Activated CD8-positive, alpha-beta memory T cell treated with anti-CD3 and anti-CD28 coated beads for 36 hours (primary cell): Measurements from ENCODE around the gene SELP. TPM values are rescaled to one million over a fixed set of nuclear protein-coding genes. Genes with fewer than 3 reads are reported as not detected.

ENCODE experiments used
- CTCF ChIA-PET: fragments of 350-600 bp; sonication (Branson Sonifier 250); formaldehyde crosslinking; loops from one replicate; lab custom pipeline; 2021; ENCODE audit warnings: antibody characterized with exemption; lab: Charles Lee
- POLR2A ChIA-PET: fragments of 350-600 bp; sonication (Branson Sonifier 250); formaldehyde crosslinking; loops from one replicate; lab custom pipeline; 2021; ENCODE audit warnings: antibody characterized with exemption; lab: Charles Lee
- total RNA-seq, 2 experiments: library from RNA; stranded (reverse); gene quantifications; one replicate each; pipeline ENCODE4 v1.2.3, GENCODE V29; 2021

Gene SELP
- total RNA-seq, 2 experiments from 2014 or later: 0.08 to 0.15 TPM

- POLR2A ChIA-PET: interaction anchor here (0.6 to 1.5 kb wide), 3 partner anchors 10 to 115 kb away, joined by 3 to 7 read pairs (median 3); no protein-coding TSS in a partner anchor
- CTCF ChIA-PET: interaction anchor here (0.9 to 2.2 kb wide), 6 partner anchors 8 to 224 kb away, joined by 3 to 8 read pairs (median 6); no protein-coding TSS in a partner anchor
Observed at GRCh38 chr1:169586067-169586394, 43.9 kb downstream of the SELP start.

- ChIA-PET CTCF (interaction anchor here (1.5 to 2.2 kb wide), 2 partner anchors 9 to 224 kb away, joined by 3 to 7 read pairs; no protein-coding TSS in a partner anchor), POLR2A (no interaction called here)
Observed at GRCh38 chr1:169585181-169585580, 44.7 kb downstream of the SELP start.

GRCh38 chr1:169584483-169585144, 45.3 kb downstream of the SELP start:
- ChIA-PET POLR2A (no interaction called here), CTCF (interaction anchor here (1.5 kb wide), 2 partner anchors 8 to 127 kb away, joined by 3 to 4 read pairs; no protein-coding TSS in a partner anchor)

DNA sequence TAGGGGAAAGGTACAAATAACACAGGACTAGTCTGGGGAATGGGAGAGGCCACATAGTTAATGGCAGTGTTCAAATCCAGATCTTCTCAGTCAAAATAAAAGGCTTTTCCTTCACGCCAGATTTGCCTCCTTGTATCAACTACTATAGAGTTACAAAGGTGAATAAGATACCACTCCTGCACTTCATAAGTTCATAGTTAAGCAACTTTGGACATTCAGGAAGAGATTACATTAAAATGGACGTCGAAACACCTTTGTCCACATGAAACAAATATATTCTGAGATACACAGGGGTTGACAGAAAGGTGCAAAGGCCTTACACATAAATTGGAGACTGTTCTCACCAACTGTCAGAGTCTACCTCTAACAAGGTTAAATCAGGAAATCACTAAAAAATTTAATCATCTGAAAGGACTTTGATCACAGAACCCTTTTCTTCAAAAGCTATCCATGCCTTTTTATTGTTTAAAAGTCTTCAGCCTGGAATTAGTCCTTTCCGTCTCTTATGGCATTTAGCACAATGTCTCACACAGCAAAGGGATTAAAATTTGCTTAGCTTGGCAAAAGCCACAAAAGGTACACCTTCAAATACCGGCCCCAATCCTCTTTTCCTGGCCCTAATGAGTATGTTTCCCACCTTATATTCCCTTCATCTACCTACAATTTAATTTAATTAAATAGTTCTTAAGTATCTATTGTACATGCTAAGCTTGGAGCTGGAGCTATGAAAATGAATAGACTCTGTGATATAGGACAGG, 51.8 kb downstream of the SELP start:
- CTCF ChIA-PET: interaction anchor here (0.9 to 1.0 kb wide), 2 partner anchors 8 to 27 kb away, joined by 3 read pairs; partner anchors contain the start of gene F5

GRCh38 chr1:169576935-169577331, 53.0 kb downstream of the SELP start:
- ChIA-PET CTCF (no interaction called here), POLR2A (no interaction called here)

More for the DNA sequence above, 51.8 kb downstream of the SELP start:
- POLR2A ChIA-PET: no interaction called here

GRCh38 chr1:169576241-169576934, 53.5 kb downstream of the SELP start:
- ChIA-PET CTCF (interaction anchor here (1.0 kb wide), 1 partner anchor 9 kb away, joined by 3 read pairs; the partner anchor contains the start of gene F5), POLR2A (interaction anchor here (0.6 kb wide), 1 partner anchor 10 kb away, joined by 3 read pairs; the partner anchor contains the start of gene F5)

DNA sequence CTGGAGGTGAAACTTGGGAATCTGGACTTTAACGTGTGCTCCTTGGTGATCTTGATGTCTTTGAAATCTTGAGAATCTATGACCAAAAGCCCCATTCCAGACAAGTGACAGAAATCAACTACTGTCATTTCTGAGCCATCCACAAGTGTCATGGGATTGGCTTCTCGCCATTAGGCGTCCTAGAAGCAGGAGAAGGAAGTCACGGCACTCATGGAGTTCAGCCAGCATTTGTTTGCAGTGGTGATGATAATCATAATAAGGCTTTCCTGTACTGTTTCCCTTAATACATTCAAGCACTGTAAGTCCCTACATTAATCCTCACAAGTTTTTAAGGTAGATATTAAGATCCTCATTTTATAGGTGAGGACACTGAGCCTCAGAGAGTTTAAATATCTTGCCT, 55.6 kb downstream of the SELP start:
- POLR2A ChIA-PET: no interaction called here
- CTCF ChIA-PET: no interaction called here

- CTCF ChIA-PET: no interaction called here
Observed at GRCh38 chr1:169572187-169572586, 57.7 kb downstream of the SELP start.

GRCh38 chr1:169571450-169571849, 58.5 kb downstream of the SELP start:
- POLR2A ChIA-PET: no interaction called here
- CTCF ChIA-PET: no interaction called here

More at GRCh38 chr1:169572187-169572586, 57.7 kb downstream of the SELP start:
- POLR2A ChIA-PET: no interaction called here

DNA sequence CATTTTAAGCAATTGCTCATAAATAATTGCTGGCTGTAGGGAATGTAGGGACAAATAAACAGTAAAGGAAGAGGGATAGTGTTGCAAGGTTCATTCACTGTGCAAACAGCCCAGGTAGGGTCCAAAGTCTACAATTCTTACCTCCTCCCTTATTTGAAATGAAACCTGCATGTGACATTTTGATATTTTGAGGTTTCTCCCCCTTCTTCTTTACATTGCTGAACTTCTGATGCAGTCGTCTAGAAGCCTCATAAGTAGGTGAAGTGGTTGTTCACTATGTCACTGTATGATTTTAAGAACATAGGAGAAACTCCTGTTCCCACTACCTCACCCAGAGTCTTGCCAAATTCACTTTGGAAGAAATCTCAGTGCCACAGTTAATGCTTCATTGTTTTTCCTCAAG, 59.8 kb downstream of the SELP start:
- ChIA-PET POLR2A (no interaction called here), CTCF (no interaction called here)

DNA sequence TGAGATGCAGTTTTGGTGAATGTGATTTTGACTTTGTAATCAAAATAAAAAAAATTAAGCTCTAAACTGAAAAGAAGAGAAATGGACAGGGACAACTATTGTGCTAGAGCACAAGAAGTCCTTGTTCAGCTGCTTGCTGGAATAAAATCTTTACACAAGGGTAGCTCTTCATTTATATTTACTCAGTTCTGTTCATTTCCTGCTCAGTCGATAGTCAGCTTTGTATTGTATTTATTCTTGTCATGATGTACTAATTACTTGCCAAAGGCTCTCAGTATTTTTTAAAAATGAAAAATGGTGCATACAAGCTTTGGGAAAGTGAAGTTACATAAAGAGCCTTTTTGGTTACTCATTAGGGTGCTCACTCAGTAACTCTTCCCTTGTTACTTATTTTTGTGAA, 61.4 kb downstream of the SELP start:
- ChIA-PET CTCF (interaction anchor here (0.7 kb wide), 1 partner anchor 9 kb away, joined by 3 read pairs; no protein-coding TSS in a partner anchor), POLR2A (no interaction called here)

- ChIA-PET CTCF (interaction anchor here (0.7 kb wide), 1 partner anchor 343 kb away, joined by 4 read pairs; no protein-coding TSS in a partner anchor), POLR2A (no interaction called here)
Observed at GRCh38 chr1:169565335-169566271, 64.3 kb downstream of the SELP start.

- ChIA-PET CTCF (no interaction called here), POLR2A (no interaction called here)
Observed at GRCh38 chr1:169563650-169564049, 66.3 kb downstream of the SELP start.

- ChIA-PET CTCF (no interaction called here), POLR2A (no interaction called here)
Observed at GRCh38 chr1:169563019-169563615, 66.8 kb downstream of the SELP start.

GRCh38 chr1:169561692-169562091, 68.2 kb downstream of the SELP start:
- ChIA-PET POLR2A (no interaction called here), CTCF (interaction anchor here (0.6 kb wide), 1 partner anchor 56 kb away, joined by 3 read pairs; no protein-coding TSS in a partner anchor)

DNA sequence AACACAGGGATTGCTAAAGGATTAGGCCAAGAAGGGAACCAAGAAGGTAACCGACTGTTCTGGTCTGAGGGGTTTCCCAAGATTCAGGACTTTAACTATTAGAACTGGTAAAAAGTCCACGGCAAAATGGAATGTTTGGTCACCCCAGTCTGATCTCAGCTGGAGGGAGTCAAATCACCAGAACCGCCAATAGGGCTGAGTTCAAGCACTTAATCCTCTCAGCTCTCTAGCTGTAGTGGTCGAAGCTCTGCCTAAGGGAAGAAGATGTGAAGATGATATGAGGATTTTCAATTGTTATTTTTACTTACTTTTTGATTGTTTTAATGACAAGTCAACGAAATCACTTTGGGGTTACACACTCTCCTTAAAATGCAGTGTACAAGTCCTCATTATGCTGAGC, 72.8 kb downstream of the SELP start:
- POLR2A ChIA-PET: no interaction called here
- CTCF ChIA-PET: interaction anchor here (0.8 to 1.6 kb wide), 3 partner anchors 11 to 241 kb away, joined by 3 to 7 read pairs (median 5); no protein-coding TSS in a partner anchor

GRCh38 chr1:169550294-169550693, 79.6 kb downstream of the SELP start:
- POLR2A ChIA-PET: no interaction called here
- CTCF ChIA-PET: interaction anchor here (0.9 to 1.6 kb wide), 3 partner anchors 28 to 162 kb away, joined by 3 to 7 read pairs (median 4); no protein-coding TSS in a partner anchor

GRCh38 chr1:169548282-169548681, 81.6 kb downstream of the SELP start:
- POLR2A ChIA-PET: no interaction called here
- CTCF ChIA-PET: interaction anchor here (2.2 kb wide), 1 partner anchor 945 kb away, joined by 6 read pairs; no protein-coding TSS in a partner anchor
